ENCODE data around the gene KLHL3. TPM values are rescaled to one million over a fixed set of nuclear protein-coding genes. Genes with fewer than 3 reads are reported as not detected.

KLHL3 gene
- total RNA-seq, 4 donors from 2014 or later, result 1.8 to 9.8 (median 4.0) TPM

- ATAC-seq (ENCODE audit: low FRiP score) (no peak), DNase-seq (ENCODE audit: low spot score) (no peak)
- TF ChIP-seq CTCF (IDR thresholded peaks at IDR 0.05), result no peak
Measured at GRCh38 chr5:137712139-137712667, 23.7 kb downstream of the KLHL3 start.

GRCh38 chr5:137710086-137710485 lies 25.8 kb downstream of the KLHL3 start:
- ATAC-seq (ENCODE audit: low FRiP score) (no peak), DNase-seq (ENCODE audit: low spot score) (no peak)
- TF ChIP-seq CTCF (IDR thresholded peaks at IDR 0.05), result no peak

GRCh38 chr5:137708796-137709559 lies 26.9 kb downstream of the KLHL3 start:
- no peak for TF ChIP-seq CTCF (IDR thresholded peaks at IDR 0.05)
- DNase-seq (ENCODE audit: low spot score), result no peak
- no peak for ATAC-seq (ENCODE audit: low FRiP score)

GRCh38 chr5:137708062-137708461 lies 27.8 kb downstream of the KLHL3 start:
- ATAC-seq (ENCODE audit: low FRiP score) (no peak), DNase-seq (ENCODE audit: low spot score) (no peak)
- TF ChIP-seq CTCF (IDR thresholded peaks at IDR 0.05), result no peak

- no peak for TF ChIP-seq CTCF (IDR thresholded peaks at IDR 0.05)
- no peak for ATAC-seq (ENCODE audit: low FRiP score)
Measured at GRCh38 chr5:137706841-137707240, 29.0 kb downstream of the KLHL3 start.

GRCh38 chr5:137705106-137705505 lies 30.8 kb downstream of the KLHL3 start:
- no peak for TF ChIP-seq CTCF (IDR thresholded peaks at IDR 0.05)
- ATAC-seq (ENCODE audit: low FRiP score) (no peak), DNase-seq (ENCODE audit: low spot score) (no peak)

More at GRCh38 chr5:137706841-137707240, 29.0 kb downstream of the KLHL3 start:
- no peak for DNase-seq (ENCODE audit: low spot score)

GRCh38 chr5:137703565-137703964 lies 32.3 kb downstream of the KLHL3 start:
- no peak for TF ChIP-seq CTCF (IDR thresholded peaks at IDR 0.05)
- DNase-seq (ENCODE audit: low spot score), result no peak
- no peak for ATAC-seq (ENCODE audit: low FRiP score)

Measured in omental fat pad (tissue), 4 donors.